Stimulated activated CD8-positive, alpha-beta memory T cell treated with anti-CD3 and anti-CD28 coated beads, Interleukin-7, amount 100 ng/mL, for 4 hours (primary cell): Measurements from ENCODE around the gene AARSD1.
"Not testable (repeated sequence)": the region's sequence is repeated elsewhere in the genome, so short reads cannot be mapped to it uniquely, and the experiment has no call there.

Experiments
- DNase-seq, 2 donors: peaks; one replicate each; pipeline ENCODE4 v3.0.0-alpha.2; 2020; ENCODE audit warnings: low read depth in 2 of 2

AARSD1 gene, protein sequence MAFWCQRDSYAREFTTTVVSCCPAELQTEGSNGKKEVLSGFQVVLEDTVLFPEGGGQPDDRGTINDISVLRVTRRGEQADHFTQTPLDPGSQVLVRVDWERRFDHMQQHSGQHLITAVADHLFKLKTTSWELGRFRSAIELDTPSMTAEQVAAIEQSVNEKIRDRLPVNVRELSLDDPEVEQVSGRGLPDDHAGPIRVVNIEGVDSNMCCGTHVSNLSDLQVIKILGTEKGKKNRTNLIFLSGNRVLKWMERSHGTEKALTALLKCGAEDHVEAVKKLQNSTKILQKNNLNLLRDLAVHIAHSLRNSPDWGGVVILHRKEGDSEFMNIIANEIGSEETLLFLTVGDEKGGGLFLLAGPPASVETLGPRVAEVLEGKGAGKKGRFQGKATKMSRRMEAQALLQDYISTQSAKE

DNA sequence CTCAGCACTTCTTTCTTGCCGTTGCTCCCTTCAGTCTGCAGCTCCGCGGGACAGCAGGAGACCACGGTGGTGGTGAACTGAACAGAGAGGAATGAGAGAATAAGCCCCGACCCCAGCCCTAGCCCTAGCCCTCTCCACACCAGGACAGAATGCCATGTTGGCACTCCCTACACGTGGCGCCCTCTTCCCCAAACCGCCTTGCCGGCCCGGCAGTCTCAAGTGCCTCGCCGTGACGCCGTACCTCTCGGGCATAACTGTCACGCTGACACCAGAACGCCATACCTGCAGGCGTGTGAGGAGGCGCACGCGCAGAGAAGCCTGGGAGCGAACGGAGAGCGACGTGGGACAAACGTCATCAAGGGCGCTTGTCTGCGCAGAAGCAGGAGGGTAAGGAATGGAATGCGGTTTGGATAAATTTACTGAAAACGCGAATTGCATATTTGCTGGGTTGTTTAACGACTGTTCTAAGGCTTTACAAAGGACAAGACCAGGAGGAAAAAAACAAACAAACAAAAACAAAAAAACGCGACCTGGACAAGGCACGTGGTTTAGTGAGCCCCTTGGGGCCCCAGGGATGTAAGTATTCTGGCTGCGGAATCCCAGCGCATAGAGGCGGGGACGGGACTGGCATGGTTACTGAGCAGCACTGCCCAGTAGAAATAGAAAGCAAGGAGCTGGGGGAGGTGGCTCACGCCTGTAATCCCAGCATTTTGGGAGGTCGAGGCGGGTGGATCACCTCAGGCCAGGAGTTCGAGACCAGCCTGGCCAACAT is at the start of gene AARSD1:
Gene AARSD1, minus strand, starts transcription at position 294 of the 772 bp plus-strand sequence. Its CDS starts 14 bp downstream, at position 280.
- DNase-seq = peak; percentile 81 to 83

DNA sequence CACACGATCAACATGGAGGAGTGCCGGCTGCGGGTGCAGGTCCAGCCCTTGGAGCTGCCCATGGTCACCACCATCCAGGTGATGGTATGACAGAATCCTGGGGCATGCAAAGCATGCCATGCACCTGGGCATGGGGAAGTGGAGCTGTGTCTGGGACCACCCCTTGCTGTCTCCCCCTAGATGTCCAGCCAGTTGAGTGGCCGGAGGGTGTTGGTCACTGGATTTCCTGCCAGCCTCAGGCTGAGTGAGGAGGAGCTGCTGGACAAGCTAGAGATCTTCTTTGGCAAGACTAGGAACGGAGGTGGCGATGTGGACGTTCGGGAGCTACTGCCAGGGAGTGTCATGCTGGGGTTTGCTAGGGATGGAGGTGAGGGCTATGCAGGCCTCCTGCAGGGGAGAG is 49.0 kb upstream of the AARSD1 start:
- no peak for DNase-seq

DNA sequence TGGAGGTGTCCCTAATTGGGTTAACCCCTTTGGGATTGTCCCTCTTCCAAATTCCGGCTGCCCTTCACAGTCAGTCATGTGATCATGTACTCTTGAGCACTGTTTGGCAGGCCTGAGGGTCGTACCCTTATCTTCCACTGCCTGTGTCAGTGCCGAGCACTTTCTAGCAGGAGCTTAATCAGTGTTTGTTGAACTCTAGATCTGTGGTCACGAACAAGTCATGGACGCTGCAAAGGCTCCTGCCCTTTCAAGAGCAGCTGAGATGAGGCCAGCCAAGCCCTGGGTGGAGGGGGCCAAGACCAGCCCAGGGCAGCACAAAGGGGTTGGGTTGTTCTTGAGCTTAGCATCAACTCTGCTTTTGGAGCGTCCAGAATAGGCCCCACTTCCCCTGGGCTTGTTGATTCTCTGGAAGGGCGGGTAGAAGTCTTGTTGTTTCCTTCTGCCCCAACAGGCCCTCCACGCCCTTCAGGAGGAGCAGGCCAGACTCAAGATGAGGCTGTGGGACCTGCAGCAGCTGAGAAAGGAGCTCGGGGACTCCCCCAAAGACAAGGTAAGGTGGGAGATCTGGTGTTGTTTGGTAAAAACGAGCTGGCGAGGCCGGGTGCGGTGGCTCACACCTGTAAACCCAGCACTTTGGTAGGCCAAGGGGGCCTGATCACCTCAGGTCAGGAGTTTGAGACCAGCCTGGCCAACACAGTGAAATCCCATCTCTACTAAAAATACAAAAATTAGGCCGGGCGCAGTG is 47.6 kb upstream of the AARSD1 start:
- no peak for DNase-seq

DNA sequence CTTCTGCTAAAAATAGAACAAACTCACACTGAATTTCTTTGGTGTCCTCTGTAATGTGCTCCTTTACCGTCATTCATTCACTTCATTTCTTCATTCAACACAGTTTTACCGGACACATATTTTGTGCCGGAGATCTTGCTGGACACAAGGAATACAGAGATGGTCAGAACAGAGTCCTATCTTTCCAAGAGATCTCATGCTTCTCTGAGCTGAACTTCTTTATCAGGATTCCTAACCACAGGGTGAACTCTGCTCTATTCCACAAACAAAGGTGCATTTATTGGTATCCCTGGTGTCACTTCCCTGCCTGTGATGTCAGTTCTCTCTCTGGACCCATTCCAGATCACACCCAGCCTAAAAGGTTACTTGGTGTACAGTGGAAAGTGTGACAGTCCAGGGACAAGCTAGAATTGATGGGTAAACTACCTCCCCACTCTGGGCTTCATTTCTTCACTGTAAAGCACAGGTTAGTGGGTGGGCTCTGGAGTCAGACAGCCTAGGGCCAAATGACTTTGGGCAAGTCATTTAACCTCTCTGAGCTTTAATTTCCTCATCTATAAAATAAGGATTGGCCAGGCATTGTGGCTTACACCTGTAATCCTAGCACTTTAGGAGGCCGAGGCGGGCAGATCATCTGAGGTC is 46.5 kb upstream of the AARSD1 start:
- no peak for DNase-seq

DNA sequence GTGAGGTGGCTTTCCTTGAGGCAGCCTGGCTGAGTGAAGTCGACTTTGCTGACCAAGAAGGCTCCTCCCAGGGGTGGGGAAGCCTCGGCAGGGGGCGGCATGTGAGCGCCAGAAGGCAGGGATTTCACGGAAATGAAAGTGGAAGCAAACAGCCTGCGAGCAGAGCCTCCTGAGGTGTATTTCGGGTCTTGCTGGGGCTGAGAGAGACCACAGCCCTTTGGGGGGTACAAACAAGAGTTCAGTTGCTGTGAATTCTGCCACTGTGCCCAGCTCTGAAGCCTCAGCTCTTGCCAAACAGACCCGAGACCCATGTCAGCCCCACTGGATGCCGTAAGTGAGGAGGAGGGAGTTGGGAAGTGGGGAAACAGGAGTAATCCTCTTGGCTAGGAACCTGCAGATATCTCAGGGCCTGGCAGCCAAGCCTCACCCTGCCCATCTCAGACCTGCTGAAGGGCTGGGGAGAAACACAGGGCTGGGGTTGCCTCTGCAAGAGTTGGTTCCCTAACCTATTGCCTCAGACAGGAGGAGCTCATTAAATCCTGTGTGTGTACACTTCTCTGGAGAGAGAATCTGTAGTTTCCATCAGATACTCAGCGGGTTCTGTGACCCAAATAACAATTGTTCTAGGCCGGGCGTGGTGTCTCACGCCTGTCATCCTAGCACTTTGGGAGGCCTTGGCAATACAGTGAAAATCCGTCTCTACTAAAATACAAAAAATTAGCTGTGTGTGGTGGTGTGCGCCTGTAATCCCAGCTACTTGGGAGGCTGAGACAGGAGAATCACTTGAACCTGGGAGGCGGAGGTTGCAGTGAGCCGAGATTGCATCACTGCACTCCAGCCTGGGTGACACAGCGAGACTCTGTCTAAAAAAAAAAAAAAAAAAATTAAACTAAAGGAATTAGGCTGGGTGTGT is 42.6 kb upstream of the AARSD1 start, which contains the start of gene IFI35:
Gene IFI35, plus strand, starts transcription at position 146 of the 913 bp plus-strand sequence. Its CDS starts 164 bp downstream, at position 310.
- peak; percentile 78 to 83 for DNase-seq

DNA sequence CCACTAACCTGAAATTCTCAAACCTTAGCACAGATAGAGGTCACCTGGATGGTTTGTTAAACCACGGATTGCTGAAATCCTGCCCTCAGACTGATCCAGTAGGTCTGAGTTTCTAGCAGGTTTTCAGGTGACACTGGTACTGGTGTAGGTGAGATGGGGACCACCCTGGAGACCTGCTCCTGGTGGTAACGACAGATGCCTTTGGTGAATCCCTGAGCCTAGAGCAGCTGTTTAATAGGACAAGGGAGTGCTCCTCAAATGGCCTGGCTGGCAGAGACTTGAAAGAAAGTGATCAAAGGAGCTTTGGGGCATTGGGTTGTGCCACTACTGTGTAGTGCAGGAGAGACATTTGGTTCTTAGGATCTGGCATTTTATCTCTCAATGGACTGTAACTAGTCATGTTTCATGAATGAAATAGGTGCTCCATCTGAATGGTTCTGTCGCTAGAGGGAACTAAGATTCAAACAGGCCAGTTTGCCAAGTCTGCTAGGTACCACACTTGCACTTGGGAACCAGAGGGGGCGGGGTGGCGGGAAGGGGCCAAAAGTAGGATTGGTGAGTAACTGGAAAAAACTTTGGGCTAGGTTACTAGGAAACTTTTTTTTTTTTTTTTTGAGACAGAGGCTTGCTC is 39.4 kb upstream of the AARSD1 start:
- no peak for DNase-seq

DNA sequence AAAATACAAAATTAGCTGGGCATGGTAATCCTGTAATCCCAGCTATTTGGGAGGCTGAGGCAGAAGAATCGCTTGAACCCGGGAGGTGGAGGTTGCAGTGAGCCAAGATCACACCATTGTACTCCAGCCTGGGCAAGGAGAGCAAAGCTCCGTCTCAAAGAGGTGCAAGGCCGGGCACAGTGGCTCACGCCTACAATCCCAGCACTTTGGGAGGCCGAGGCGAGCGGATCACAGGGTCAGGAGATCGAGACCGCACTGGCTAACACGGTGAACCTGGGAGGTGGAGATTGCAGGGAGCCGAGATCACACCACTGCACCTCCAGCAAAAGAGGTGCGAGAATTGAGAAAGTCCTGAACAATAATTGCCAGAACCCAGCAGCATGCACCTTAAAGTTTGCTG is 36.6 kb upstream of the AARSD1 start:
- DNase-seq = not testable (repeated sequence)

DNA sequence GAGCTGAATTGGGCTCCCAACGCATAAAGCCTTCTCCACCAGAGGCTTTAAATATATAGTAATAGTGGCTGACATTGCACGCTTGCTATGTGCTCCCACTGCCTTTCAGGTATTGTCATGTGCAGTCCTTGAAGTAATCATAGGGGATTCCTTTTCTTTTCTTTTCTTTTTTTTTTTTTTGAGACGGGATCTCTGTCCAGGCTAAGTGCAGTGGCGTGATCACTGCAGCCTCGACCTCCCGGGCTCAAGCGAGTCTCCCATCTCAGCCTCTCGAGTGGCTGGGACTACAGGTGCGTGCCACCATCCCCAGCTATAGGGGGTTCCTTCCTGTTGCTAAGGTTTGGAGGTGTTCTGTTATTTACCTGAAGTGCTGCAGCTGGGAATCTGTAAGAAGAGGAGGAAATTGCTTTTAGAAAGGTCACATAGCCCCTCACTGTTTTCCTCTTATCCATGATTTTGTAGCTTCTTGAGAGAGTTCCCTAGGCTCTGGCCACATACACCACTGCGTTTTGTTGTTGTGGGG is 34.8 kb upstream of the AARSD1 start:
- DNase-seq = no peak

DNA sequence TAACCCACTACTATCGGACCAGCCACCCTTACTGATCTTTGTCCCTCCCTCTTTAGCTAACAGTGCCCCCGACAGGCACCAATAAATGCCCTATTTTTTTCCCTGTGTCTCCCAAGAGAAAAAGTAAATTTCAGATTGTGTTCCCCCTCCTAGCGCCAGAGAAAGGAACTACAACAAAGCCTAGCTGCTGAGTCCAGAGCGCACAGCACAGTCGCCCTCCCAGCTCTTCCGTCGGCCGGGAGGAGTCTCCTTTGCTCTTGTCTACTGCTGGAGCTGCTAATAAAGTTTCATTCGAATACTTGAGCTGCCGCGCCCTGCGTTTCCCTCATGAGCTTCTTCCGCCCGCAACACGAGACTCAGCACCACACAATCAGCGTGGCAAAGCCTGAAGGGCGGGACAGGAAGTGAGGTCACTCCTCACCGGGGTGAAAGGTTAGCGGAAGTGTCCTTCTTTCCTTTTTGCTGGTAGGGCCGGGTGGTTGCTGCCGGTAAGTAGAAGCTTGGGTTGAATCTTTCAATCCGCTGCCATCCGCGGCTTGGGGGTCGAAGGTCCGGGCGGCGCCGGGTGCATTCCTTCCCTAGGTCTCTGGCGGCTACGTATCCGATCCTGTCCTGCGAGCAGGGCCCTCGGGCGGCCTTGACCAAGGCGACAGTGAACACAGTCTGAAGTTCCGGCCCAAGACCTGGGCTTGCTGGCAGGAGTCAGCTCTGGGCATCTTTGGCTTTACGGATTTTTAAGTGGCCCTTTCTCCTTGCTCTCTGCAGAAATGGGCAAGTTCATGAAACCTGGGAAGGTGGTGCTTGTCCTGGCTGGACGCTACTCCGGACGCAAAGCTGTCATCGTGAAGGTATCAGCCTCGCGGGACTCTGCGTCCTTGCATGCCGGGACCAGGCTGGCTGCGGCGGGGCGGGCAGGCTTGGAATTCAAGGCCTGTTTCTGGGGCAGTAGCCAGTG is 34.0 kb upstream of the AARSD1 start, which contains the start of gene RPL27:
Gene RPL27, plus strand, starts transcription at position 436 of the 955 bp plus-strand sequence. Its CDS starts 332 bp downstream, at position 768.
- DNase-seq = peak; percentile 94 to 98

DNA sequence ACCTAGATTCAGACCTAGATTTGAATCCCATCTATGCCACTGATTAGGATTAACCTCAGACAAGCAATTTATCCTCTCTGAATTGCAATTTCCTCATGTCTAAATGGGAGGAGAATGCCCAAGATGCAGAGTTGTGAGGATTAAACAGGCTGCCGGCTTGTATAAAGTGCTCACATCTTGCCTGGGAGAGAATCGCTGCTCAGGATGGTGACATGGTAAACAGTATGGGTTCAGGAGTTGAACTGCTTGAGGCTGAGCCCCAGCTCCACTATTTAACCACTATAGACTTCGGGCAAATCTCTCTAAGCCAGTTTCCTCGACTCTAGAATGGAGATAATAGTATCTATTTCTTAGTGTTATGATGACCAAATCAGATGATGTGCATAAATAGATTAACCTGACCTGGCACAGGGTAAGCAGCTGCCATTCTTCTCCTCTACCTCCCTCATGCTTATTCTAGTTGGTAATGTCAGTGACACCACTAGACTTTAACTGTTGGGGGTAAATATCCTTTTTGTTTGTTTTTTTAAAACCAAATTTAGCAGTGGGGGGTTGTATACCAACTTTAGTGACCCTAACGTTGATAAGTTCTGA is 33.2 kb upstream of the AARSD1 start:
- DNase-seq = no peak

DNA sequence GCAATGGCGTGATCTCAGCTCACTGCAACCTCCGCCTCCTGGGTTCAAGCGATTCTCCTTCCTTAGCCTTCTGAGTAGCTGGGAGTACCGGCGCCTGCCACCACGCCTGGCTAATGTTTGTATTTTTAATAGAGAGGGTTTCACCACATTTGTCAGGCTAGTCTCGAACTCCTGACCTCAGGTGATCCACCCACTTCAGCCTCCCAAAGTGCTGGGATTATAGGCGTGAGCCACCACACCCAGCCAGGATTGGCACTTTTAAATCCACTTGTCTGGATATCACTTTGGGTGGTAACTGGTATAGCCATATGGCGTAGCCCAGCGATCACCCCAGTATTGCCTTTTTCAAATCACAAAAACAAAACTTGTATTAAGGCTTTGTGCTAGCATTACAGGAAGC is 29.7 kb upstream of the AARSD1 start:
- not testable (repeated sequence) for DNase-seq

DNA sequence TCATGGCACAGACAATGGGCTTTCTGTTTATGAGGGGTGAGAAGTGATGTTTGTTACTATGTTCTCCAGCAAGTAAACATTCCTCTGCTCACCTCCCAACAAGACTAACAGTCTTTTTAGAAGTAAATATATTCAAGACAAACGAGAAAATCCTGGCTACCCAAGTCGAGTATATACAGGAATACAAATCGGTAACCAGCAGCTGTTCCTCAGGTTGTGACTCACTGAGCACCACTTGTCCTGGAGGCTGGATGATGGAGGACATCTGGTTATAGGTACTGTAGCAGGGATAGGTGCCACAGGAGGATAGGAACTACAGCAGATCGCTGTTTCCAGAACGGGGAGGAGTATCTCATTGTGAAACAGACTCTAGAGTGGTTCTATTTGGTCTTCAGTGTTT is 28.6 kb upstream of the AARSD1 start:
- DNase-seq = no peak

DNA sequence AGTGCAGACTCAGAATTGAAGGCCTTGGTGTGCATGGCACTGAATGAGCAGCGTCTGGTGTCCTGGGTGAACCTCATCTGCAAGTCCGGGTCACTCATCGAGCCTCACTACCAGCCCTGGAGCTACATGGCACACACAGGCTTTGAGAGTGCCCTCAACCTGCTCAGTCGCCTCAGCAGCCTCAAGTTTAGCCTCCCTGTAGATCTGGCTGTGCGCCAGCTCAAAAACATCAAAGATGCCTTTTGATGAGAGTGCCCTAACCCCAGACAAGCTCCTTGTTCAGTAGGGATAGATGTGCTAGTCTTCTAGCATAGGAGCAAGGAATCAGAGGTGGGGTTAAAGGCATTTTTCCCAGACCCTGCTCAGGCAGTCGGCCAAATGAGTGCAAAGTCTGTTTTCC is 27.2 kb upstream of the AARSD1 start:
- no peak for DNase-seq

DNA sequence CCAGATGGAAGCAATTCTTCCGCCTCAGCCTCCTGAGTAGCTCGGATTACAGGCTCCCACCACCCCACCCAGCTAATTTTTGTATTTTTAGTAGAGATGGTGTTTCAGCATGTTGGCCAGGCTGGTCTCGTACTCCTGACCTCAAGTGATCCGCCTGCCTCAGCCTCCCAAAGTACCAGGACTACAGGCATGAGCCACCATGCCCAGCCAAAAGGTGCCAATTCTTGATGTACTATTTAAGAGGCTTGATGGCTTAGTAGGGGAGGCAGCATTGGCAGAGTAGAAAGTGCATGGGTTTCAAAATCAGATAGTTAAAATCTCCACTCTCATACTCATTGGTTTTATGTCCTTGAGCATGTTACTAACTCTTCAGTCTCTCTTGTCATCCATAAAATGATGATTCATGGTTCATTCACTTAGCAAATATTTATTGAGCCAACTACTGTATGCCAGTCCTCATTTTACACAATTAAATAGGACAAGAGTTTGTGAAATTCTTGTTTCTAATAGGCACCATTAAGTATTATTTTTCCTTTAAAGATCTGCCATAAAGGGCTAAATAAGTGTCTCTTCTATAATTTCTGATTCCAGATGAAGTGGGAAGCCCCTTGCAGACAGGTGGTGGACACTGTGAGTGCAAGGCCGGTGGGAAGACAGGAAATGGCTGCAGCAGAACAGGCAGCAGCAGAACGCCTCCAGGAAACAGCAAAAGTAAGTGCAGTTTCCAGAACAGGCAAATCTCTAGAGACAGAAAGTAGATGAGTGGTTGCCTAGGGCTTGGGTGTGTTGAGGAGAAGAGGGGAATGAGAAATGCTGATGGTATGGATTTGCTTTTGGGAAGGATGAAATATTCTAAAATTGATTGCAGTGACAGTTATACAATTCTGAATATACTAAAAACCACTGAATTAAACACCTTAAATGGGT is 25.7 kb upstream of the AARSD1 start:
- no peak for DNase-seq

DNA sequence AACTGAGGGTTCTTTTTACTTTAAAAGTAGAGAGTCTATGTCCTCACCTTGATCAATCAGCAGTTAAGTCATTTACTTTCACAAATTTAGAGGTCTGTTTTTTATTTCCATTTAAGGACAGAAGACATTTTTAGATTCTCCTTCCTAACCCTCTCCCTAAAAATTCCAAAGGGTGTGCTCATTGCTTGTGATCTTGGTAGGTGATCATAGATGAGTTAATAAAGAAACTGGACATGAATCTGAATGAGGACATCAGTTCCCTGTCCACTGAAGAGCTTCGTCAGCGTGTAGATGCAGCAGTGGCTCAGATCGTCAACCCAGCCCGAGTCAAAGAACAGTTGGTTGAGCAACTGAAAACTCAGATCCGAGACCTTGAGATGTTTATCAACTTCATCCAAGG is 24.9 kb upstream of the AARSD1 start:
- no peak for DNase-seq

DNA sequence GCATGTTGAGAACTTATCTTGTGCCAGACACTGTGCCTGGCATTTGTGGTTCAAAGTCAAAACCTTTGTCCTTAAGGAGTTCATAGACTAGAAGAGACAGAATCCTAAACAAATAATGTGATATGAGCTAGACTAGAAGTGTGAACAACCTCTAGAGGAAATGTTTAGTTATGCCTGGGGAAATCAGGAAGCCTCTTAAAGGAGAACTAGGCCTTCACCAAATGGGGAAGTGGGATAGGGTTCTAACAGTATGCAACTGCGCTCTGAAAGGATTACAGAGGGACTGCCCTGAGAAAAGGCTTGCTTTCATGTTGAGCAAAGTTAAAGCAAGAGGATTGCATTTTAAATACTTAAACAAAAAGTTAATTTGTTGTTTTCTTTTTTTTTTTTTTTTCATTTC is 21.0 kb upstream of the AARSD1 start:
- no peak for DNase-seq

DNA sequence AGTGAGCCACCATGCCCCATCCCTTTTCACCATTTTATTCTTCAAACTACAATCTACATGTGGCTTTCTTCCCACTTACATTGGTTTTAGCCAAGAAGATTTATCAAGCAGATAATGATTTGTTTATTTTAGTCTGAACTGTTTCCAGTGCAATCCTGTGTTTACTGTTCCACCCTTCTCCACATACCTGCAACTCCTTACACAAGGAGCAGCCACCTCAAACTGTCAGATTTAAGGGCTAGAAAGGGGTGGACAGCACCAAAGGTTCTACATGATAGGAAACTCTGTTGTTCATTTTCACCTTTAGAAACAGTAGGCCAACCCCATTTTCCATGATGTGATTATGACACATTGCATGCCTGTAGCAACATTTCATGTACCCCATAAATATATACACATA is 18.0 kb upstream of the AARSD1 start:
- no peak for DNase-seq
